ENCODE measurements around the gene ERBB2. TPM values are rescaled to one million over a fixed set of nuclear protein-coding genes. Genes with fewer than 3 reads are reported as not detected.
A peak's percentile ranks its signal among the peaks of the same experiment; 100 is the strongest.

The ERBB2 gene
- total and polyA plus RNA-seq, 2 of the 13 experiments (the other 11 are each of a cell fraction or from before 2014, with no cell fraction given): 57.7 to 64.1 TPM

GRCh38 chr17:39699818-39700147 lies at the start of gene ERBB2 (continued):
- TF ChIP-seq SCMH1 (CRISPR knock-in tag; IDR thresholded peaks at IDR 0.05; ENCODE audit: borderline replicate concordance) (no peak), ZNF777 (CRISPR knock-in tag; IDR thresholded peaks at IDR 0.05) (0 out of 2 replicates have a peak, but pooled peaks have one; percentile 35), NR0B2 (CRISPR knock-in tag; IDR thresholded peaks at IDR 0.05) (0 out of 2 replicates have a peak, but pooled peaks have one; percentile 0), ZNF709 (CRISPR knock-in tag; IDR thresholded peaks at IDR 0.05) (no peak; the same call in 1 of the 2 replicates), DBP (CRISPR knock-in tag; IDR thresholded peaks at IDR 0.05; ENCODE audit: not compliant biosample characterization) (no peak), TFE3 (CRISPR knock-in tag; IDR thresholded peaks at IDR 0.05) (0 out of 2 replicates have a peak, but pooled peaks have one; percentile 20), NFIB (CRISPR knock-in tag; IDR thresholded peaks at IDR 0.05; ENCODE audit: borderline replicate concordance) (no peak), PITX1 (CRISPR knock-in tag; IDR thresholded peaks at IDR 0.05) (no peak), NFKBIZ (CRISPR knock-in tag; IDR thresholded peaks at IDR 0.05) (no peak), TRAFD1 (CRISPR knock-in tag; IDR thresholded peaks at IDR 0.05; ENCODE audit: borderline replicate concordance) (no peak), XRCC5 (optimal IDR thresholded peaks at IDR 0.05; ENCODE audit: low read length) (no peak), ZNF3 (CRISPR knock-in tag; IDR thresholded peaks at IDR 0.05) (no peak), THAP11 (CRISPR knock-in tag; IDR thresholded peaks at IDR 0.05) (peak; percentile 44; the same call in 1 of the 2 replicates), POLR2AphosphoS5 (IDR thresholded peaks at IDR 0.05; ENCODE audit: low read depth, low read length) (peak; percentile 81), THAP8 (CRISPR knock-in tag; IDR thresholded peaks at IDR 0.05; ENCODE audit: borderline replicate concordance) (no peak), TIGD3 (CRISPR knock-in tag; IDR thresholded peaks at IDR 0.05; ENCODE audit: borderline replicate concordance) (no peak), HMGXB3 (CRISPR knock-in tag; IDR thresholded peaks at IDR 0.05; ENCODE audit: borderline replicate concordance) (no peak), SMARCC2 (IDR thresholded peaks at IDR 0.05) (no peak), ATRX (CRISPR knock-in tag; IDR thresholded peaks at IDR 0.05; ENCODE audit: borderline replicate concordance) (no peak), REL (CRISPR knock-in tag; conservative IDR thresholded peaks at IDR 0.05) (0 out of 2 replicates have a peak, but pooled peaks have one; percentile 51)
